NCI-H510A treated with DMSO at 0.1 percent for 48 hours (cell line): Measurements from ENCODE around the gene PXN.

Experiments
- DNase-seq: peaks from one replicate; lab custom pipeline; 2025; lab: John Stamatoyannopoulos, UW

The PXN gene

DNA sequence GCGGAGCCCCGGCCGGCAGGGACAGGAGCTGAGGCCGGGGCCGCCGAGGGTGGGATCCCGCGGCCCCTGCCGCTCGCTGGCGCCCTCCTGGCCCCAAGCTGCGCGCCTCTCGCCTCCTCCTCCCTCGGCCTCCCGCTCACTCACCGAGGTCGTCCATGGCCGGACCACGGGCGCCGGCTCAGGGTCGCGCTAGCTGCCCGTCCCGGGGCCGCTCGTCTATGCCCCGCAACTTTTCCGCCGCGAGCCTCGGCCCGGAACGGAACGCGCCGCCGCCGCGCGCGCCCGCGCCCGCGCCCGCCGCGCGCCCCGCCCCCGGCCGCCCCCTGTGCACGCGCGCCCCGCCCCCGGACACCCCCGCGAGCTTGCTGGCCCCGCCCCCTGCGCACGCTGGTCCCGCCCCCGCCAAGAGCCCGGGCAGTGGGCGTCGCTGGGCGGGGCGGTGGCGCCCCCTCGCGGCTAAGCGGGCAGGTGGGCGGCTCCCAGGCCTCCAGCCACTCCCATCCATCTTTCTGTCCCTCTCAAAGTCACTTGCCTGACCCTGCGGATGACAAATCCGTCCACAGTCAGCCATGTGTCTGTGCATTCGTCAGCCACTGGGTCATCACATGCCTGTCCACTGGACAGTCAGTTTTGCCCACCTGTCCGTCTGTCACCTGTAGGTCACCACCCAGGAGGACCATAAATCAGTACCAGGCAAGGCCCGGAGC, at the start of gene PXN:
Gene PXN, minus strand, starts transcription at position 258 of the 707 bp plus-strand sequence. Its CDS starts 101 bp downstream, at position 157.
- DNase-seq = peak; percentile 82

DNA sequence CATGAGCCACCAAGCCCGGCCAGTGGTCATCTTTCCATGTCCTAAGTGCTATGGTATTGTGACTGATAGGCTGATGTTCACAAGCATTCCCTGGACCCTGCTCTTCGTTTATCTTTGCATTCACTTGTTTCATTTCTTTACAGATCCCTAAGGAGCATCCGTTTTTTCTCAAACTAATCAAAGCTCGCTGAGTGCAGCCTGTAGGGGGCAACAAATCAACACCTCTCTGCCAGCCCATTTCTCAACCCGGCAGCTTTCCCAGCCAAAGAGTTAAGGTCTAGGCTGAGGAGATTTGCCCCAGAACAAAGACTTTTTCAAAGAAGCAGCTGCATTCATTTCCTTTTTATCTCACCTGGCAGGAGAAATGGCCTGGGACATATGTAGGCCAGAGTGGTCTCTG, 48.7 kb upstream of the PXN start:
- DNase-seq = no peak

- peak; percentile 98 for DNase-seq
Measured at GRCh38 chr12:120301962-120302815, 36.7 kb upstream of the PXN start, which contains the start of gene SIRT4. Gene SIRT4 (plus strand): TSS chr12:120302321. CDS start chr12:120303562, 1,241 bp downstream.

GRCh38 chr12:120292661-120293531, 27.4 kb upstream of the PXN start, which contains the start of gene RNU4-1:
Gene RNU4-1 (minus strand): TSS chr12:120293237.
- DNase-seq = peak; percentile 98

DNA sequence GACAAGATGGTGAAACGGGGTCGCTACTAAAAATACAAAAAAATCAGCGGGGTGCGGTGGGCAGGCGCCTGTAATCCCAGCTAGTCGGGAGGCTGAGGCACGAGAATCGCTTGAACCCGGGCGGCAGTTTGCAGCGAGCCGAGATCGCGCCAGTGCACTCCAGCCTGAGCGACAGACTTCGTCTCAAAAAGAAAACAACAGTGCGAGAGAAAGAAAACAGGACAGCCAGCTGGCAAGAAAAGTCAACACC, 26.8 kb upstream of the PXN start:
- DNase-seq = peak; percentile 64

DNA sequence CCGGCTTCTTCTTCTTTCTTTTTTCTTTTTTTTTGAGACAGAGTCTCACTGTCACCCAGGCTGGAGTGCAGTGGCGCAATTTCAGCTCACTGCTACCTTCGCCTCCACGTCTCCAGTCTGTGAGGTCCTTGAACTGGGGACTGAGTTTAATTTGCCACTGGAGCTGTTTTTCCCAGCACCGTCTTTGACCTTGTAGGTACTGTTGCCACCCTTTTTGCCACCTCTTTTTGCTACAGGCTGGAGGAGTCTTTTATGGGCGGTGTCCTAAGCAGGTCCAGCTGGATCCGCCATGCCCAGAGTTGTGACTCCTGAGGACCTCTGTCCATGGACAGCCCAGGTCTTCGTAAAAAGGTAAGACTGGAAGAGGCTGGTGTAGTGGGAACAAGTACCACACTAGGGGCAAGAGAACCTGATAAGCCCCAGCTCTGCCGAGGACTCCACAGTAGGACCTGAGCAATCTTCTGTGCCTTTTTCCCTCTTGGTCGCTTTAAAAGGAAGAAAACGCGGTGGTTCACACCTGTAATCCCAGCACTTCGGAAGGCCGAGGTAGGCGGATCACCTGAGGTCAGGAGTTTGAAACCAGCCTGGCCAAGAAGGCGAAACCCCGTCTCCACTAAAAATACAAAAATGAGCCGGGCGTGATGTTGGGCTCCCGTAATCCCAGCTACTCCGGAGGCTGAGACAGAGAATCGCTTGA, 25.2 kb upstream of the PXN start:
- DNase-seq = peak; percentile 28

GRCh38 chr12:120287491-120287890, 22.0 kb upstream of the PXN start:
- no peak for DNase-seq

DNA sequence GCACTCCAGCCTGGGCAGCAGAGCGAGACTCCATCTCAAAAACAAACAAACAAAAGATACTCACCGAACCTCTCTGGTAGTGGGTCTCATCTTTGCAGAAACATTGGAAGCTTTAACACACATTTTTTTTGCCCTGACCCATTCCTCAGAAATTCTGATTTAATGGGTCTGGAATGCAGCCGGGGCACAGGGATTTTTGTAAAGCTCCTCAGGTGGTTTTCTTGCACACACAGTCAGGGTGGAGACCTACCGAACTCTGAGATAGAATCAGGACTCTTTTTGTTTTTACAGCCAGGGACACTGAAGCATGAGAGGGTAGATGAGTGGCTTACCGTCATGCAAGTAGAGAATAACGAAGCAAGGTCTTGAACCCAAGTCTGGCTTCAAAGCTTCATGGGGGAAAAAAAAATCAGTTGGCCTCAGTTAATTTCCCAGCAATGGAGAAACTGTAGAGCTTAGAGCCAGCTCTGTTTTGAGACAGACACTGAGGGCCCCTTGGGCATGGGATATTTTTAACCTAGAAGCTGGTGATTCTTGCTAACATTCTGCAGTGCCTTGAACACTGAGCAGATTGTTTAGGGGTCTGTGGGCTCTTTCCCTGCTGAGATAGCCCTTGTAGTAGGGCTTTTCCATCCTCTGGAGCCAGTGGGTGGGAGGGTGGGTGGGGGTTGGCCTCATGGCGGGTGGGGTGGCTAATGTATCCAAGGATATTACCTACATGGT, 21.4 kb upstream of the PXN start:
- no peak for DNase-seq

DNA sequence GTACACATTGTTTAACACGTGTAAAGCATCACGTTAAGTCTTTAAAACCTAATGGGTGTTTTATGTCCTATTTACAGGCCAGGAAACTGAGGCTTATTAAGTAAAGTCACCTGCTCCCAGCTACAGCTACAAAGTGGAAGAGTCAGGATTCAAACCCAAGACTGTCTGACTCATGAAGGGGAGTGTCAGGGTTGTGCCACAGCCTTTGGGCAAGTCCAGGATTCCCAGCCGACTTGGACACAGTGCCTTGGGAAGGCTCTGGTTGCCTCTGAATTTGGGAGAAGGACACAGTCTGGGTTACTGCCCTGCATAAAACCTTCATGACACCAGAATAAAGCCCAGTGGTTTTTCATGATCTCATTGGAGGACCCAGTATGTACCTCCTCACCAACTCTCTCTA, 18.9 kb upstream of the PXN start:
- DNase-seq = no peak

GRCh38 chr12:120283318-120283717, 17.8 kb upstream of the PXN start:
- no peak for DNase-seq

DNA sequence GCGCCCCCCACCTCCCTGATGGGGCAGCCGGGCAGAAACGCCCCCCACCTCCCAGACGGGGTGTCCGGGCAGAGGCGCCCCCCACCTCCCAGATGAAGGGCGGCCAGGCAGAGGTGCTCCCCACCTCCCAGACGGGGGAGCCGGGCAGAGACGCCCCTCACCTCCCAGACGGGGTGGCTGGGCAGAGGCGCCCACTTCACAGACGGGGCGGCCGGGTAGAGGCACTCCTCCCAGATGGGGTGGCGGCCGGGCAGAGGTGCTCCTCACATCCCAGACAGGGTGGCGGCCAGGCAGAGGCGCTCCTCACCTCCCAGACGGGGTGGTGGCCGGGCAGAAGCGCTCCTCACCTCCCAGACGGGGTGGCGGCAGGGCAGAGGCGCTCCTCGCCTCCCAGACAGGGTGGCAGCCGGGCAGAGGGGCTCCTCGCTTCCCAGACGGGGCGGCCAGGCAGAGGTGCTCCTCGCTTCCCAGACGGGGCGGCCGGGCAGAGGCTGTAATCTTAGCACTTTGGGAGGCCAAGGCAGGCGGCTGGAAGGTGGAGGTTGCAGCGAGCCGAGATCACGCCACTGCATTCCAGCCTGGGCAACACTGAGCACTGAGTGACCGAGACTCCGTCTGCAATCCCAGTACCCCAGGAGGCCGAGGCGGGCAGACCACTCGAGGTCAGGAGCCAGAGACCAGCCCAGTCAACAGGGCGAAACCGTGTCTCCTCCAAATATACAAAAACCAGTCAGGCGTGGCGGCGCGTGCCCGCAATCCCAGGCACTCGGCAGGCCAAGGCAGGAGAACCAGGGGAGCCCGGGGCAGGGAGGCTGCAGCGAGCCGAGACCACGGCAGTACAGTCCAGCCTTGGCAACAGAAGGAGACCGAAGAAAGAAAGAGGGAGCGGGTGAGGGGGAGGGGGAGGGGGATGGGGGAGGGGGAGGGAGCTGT, 12.9 kb upstream of the PXN start:
- DNase-seq = no peak

GRCh38 chr12:120276734-120277133, 11.2 kb upstream of the PXN start:
- DNase-seq = no peak

- no peak for DNase-seq
Measured at GRCh38 chr12:120267736-120268135, 2.2 kb upstream of the PXN start.

DNA sequence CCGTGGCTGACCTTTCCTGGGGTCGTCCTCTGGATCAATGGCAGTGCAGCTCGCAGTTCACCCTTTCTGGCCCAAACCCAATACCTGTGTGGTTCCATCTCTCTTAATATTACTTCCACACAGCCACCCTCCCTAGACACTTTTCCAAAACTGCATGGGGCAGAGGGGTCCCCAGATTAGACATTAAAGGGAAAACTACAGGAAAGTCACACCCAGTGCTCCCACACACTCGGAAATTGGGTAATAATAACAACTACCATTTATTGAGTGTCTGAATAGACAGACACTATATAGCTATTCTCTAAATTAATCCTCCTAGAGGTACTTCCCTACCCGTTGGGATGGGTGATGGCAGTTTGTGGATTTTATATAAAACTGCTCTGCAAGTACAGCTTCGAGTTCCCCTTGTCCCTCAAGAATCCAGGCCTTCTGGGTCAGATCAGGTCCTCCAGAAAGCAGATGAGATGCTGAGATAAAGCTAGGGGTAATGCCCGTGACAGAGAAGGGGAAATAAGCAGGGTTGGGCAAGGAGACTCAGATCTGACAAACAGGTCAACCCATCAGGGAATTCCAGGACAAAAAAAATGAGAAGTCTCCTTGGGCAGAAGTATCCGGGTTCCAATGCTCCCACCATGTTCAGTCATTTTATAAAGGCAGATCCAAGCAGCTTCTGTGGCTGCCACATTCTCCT, 795 bp upstream of the PXN start:
- no peak for DNase-seq

GRCh38 chr12:120264904-120265472, 542 bp downstream of the PXN start:
- no peak for DNase-seq

DNA sequence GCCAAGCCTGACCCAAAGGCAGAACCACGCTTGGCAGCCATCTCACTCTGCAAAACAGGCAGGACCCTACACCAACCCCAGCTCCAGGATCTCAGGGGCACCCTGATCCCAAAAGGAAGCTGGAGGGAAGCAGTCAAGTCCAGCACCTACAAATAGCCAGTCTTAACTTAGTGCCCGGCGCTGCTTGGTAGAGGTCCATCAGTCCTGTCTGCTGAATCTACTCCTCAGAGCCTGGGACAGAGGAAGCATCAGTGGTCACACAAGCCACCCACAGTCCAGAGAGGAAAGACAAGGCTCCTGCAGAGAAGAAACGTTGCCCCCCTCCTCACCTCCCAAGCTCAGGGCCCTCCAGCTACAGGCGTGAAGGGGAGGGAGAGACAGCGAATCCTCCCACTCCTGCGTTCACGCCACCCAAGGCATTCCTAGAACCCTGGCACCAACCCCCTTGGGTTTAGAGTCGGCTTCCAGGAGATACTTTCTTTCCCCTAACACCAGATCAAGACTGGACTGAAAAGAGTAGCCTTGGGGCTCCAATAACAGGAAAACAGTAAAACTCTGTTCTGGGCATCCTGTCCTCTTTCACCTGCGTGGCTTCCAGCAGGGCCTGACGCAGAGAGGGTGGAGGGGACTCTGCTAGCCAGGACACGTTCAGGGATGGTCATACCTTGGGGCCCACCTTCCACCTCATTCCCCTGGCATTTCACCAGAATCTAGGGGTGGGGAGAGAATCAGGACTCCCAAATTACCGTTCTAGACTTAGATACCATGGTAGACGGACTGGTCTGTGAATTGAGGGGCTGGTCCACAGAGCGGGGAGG, 1.2 kb downstream of the PXN start:
- DNase-seq = no peak

DNA sequence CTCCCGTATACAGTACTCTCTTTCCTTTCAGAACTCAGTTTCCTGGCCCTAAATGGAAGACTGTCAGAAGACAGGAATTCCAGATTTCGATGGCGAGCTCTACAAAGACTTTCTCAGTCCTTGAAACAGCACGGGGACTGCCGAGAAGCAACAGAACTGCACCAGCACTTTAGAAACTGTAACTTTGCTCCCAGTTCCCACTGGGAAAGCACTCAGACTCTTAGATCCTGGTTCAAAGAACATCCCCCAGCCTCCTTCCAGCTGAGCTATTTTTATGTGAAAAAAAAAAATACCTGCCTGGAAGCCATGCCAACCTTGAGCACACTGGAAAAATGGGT, 1.8 kb downstream of the PXN start:
- DNase-seq = no peak
